Bronchial epithelial cell (primary cell): ENCODE results near the gene JAKMIP1. TPM values are rescaled to one million over a fixed set of nuclear protein-coding genes. Genes with fewer than 3 reads are reported as not detected.

ENCODE experiments used
- DNase-seq: peaks from one replicate; pipeline ENCODE4 v3.0.0-alpha.2; 2010; ENCODE audit warnings: low read depth
- FAIRE-seq: peaks from 2 replicates; lab custom pipeline; 2011; peaks lifted over from hg19 to GRCh38; lab: Jason Lieb, UNC
- H3K27me3 ChIP-seq: 2 replicates; pipeline ENCODE4 v1.5.1; 2011; ENCODE audit warnings: low read length; ENCODE audit not compliant: control insufficient read depth, insufficient read depth
- H3K36me3 ChIP-seq: 2 replicates; pipeline ENCODE4 v1.5.1; 2011; ENCODE audit warnings: low read length; ENCODE audit not compliant: control insufficient read depth, insufficient read depth
- H3K4me3 ChIP-seq: 2 replicates; pipeline ENCODE4 v1.5.1; 2011; ENCODE audit warnings: mild to moderate bottlenecking, low read depth, low read length, control low read depth
- total RNA-seq: library from RNA; depleted of rRNA; stranded (reverse); fragments of >200 nt; gene quantifications from 2 replicates; pipeline ENCODE4 v1.2.1, GENCODE V29; 2014
- TF ChIP-seq, protein P1 (sequence below): IDR thresholded peaks from 2 replicates; pipeline ENCODE4 v1.5.1; 2011; ENCODE audit warnings: mild to moderate bottlenecking, moderate library complexity, low read length, control low read depth, inconsistent platforms; ENCODE audit not compliant: insufficient read depth, severe bottlenecking

Gene JAKMIP1
- total RNA-seq, 1 donor from 2014 or later, result not detected

DNA sequence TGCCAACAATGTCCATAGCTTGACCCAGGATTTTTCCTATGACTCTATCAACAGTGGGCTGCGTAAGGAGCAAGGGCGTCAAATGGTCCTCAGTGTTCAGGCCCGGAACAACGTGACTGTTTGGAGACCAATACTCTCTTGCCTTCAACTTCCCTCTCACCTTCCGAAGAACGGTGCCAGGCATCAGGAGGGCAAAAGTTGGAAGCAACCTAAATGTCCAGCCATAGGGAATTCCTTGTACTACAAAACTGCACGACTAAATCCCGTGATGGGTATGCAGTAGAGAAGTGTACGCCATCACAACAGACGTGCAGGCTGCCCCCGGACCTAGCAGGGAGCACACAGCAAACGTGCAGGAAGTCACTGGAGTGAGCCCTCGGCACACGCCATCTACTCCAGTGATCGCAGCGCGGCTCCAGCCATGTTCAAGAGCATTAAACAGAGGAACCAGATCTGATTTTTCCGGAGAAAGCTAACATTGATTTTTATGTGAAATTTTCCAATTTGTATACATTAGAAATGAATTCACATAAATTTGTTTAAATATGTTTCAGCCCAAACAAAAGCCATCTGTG is 79.0 kb downstream of the JAKMIP1 start:
- Histone ChIP-seq H3K4me3 (no peak overlapping the region), H3K36me3 (no peaks in the 10 kb centered on the region), H3K27me3 (no peaks in the 10 kb centered on the region)
- TF ChIP-seq, protein P1, sequence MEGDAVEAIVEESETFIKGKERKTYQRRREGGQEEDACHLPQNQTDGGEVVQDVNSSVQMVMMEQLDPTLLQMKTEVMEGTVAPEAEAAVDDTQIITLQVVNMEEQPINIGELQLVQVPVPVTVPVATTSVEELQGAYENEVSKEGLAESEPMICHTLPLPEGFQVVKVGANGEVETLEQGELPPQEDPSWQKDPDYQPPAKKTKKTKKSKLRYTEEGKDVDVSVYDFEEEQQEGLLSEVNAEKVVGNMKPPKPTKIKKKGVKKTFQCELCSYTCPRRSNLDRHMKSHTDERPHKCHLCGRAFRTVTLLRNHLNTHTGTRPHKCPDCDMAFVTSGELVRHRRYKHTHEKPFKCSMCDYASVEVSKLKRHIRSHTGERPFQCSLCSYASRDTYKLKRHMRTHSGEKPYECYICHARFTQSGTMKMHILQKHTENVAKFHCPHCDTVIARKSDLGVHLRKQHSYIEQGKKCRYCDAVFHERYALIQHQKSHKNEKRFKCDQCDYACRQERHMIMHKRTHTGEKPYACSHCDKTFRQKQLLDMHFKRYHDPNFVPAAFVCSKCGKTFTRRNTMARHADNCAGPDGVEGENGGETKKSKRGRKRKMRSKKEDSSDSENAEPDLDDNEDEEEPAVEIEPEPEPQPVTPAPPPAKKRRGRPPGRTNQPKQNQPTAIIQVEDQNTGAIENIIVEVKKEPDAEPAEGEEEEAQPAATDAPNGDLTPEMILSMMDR, result no peak
- DNase-seq (no peak), FAIRE-seq (no peak)

DNA sequence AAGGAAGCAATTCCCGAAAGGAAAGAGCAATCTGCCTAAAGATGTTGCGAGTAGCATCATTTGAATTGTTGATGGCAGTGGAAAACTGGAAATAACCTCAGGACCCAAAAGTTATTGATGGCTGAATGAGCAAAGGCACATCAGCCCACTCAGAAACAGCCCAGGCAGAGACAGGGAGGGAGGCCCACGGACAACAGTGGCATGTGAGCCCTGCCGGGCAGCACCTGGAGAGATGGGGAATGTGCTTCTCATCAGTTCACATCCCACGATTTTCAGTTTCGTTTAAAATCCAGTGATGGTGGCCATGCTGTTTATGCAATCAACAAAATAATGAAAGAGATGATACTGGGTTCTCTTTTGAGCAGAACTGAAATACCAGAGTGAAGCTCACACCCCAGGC is 80.0 kb downstream of the JAKMIP1 start:
- H3K36me3 ChIP-seq, result no peaks in the 10 kb centered on the region
- TF ChIP-seq, protein P1, result no peak
- DNase-seq (no peak), FAIRE-seq (no peak)
- H3K4me3 ChIP-seq, result no peak overlapping the region
- no peaks in the 10 kb centered on the region for H3K27me3 ChIP-seq

DNA sequence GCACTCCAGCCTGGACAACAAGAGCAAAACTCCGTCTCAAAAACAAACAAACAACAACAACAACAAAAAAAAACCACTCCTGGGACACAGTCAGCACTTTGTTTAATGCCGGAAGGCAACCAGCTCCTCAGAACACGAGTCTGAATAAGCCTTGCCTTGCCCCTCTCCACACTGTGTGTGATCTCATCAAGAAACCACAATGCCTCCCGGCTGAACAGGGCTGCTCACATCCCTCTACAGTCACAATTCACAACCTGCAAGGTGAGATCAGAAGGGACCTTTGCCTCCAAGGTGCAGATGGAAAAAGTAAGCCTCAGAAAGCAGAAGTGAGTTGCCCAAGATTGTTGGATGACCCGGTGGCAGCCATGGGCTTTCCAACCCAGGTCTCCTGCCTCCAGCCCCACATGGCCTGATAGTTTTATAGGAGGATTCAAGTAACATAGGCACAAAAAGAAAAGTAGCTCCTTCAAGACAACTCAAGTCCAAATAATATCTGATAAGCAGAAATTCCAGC is 80.8 kb downstream of the JAKMIP1 start:
- TF ChIP-seq, protein P1, result no peak
- no peak overlapping the region for H3K4me3 ChIP-seq
- no peaks in the 10 kb centered on the region for H3K27me3 ChIP-seq
- peak; percentile 20 for DNase-seq
- FAIRE-seq, result peak; percentile 47
- H3K36me3 ChIP-seq, result no peaks in the 10 kb centered on the region

- Histone ChIP-seq H3K4me3 (no peak overlapping the region), H3K27me3 (no peaks in the 10 kb centered on the region), H3K36me3 (no peaks in the 10 kb centered on the region)
- no peak for FAIRE-seq
- no peak for DNase-seq
- TF ChIP-seq, protein P1, result no peak
Measured at GRCh38 chr4:6118201-6118600, 82.1 kb downstream of the JAKMIP1 start.

GRCh38 chr4:6116696-6117285 is 83.6 kb downstream of the JAKMIP1 start:
- TF ChIP-seq, protein P1, result no peak
- DNase-seq (no peak), FAIRE-seq (no peak)
- Histone ChIP-seq H3K27me3 (no peaks in the 10 kb centered on the region), H3K4me3 (no peak overlapping the region), H3K36me3 (no peaks in the 10 kb centered on the region)
